K562 (cell line): Measurements from ENCODE around the gene TMCC1. TPM values are rescaled to one million over a fixed set of nuclear protein-coding genes. Genes with fewer than 3 reads are reported as not detected.

Experiments
- ATAC-seq: fragments of 200-7000 bp; cut with Tn5 transposase; 3 replicates; pipeline ENCODE4 v1.9.1; 2020; ENCODE audit warnings: moderate library complexity
- BruUV-seq: library from RNA; stranded (reverse); fragments of 400-500 nt; replicated peaks from 2 replicates; lab custom pipeline; 2021; lab: Mats Ljungman, UMichigan
- CTCF ChIA-PET: fragments of 300-600 bp; formaldehyde crosslinking; extraction: SDS; loops from one replicate; lab custom pipeline; 2021; ENCODE audit warnings: low intra/inter-chr PET ratio; lab: Yijun Ruan, JAX
- POLR2A ChIA-PET: fragments of 300-600, 350-650 bp; sonication (Branson Sonifier 250); formaldehyde crosslinking; extraction: SDS; loops from one replicate; lab custom pipeline; 2021; ENCODE audit warnings: antibody characterized with exemption, inconsistent platforms; lab: Yijun Ruan, JAX
- DNase-seq, 4 experiments: peaks; one replicate each; pipeline versions ENCODE4 v3.0.0 to v3.0.0-alpha.2; 2011 to 2018; ENCODE audit warnings: low spot score in 3 of 4, mixed read lengths in 3 of 4; ENCODE audit errors: extremely low read depth in 1 of 4
- FAIRE-seq: peaks from 2 replicates; lab custom pipeline; 2011; peaks lifted over from hg19 to GRCh38; lab: Jason Lieb, UNC
- H2AFZ ChIP-seq: 2 replicates; pipeline ENCODE4 v1.6.0; 2011; ENCODE audit warnings: low read depth, low read length, control low read depth, inconsistent platforms
- H3K27ac ChIP-seq: fragments of 200-600 bp; 3 replicates; pipeline ENCODE4 v1.8.0; 2011; ENCODE audit warnings: low read depth, mild to moderate bottlenecking, control low read depth, inconsistent platforms, low read length, moderate library complexity, mixed read lengths; ENCODE audit errors: extremely low read depth
- H3K27me3 ChIP-seq, 2 experiments: fragments of 300-600 bp in 1 of 2; 2 replicates in 1 of 2; 3 replicates in 1 of 2; pipeline versions ENCODE4 v1.6.0 to v1.8.0; 2011; ENCODE audit warnings: inconsistent platforms in 2 of 2, low read length in 2 of 2, mild to moderate bottlenecking in 1 of 2, mixed read lengths in 1 of 2, moderate library complexity in 1 of 2; ENCODE audit not compliant: control insufficient read depth in 2 of 2, insufficient read depth in 2 of 2
- H3K36me3 ChIP-seq: fragments of 300-600 bp; 3 replicates; pipeline ENCODE4 v1.8.0; 2011; ENCODE audit warnings: mild to moderate bottlenecking, low read length, inconsistent platforms; ENCODE audit not compliant: control insufficient read depth, insufficient read depth
- H3K4me1 ChIP-seq, 2 experiments: fragments of 200-600 bp in 1 of 2; replicated peaks in 1 of 2; 2 replicates in 1 of 2; 3 replicates in 1 of 2; pipeline versions ENCODE4 v1.5.1 to v1.8.0; 2011; ENCODE audit warnings: inconsistent platforms in 2 of 2, low read length in 2 of 2, mild to moderate bottlenecking in 1 of 2, mixed read lengths in 1 of 2, moderate library complexity in 1 of 2; ENCODE audit not compliant: control insufficient read depth in 2 of 2, insufficient read depth in 2 of 2
- H3K4me2 ChIP-seq: 2 replicates; pipeline ENCODE4 v1.6.1; 2011; ENCODE audit warnings: low read length, control low read depth, inconsistent platforms, mixed read lengths; ENCODE audit not compliant: insufficient read depth
- H3K4me3 ChIP-seq: fragments of 200-600 bp; sonication (generic), shearing (Covaris generic); 2 replicates; pipeline ENCODE4 v1.5.1; 2016; ENCODE audit warnings: control low read depth, inconsistent platforms
- H3K79me2 ChIP-seq: fragments of 200-600 bp; 3 replicates; pipeline ENCODE4 v1.8.0; 2011; ENCODE audit warnings: low read length, inconsistent platforms; ENCODE audit not compliant: control insufficient read depth, insufficient read depth
- H3K9ac ChIP-seq, 2 experiments: 2 replicates each; pipeline versions ENCODE4 v1.6.0 to v1.6.1; 2011; ENCODE audit warnings: low read depth in 2 of 2, low read length in 2 of 2, control low read depth in 1 of 2, inconsistent platforms in 1 of 2, mild to moderate bottlenecking in 1 of 2, mixed read lengths in 1 of 2; ENCODE audit not compliant: insufficient read depth in 1 of 2
- H3K9me1 ChIP-seq: one replicate; pipeline ENCODE4 v1.6.0; 2011; ENCODE audit warnings: inconsistent platforms, mild to moderate bottlenecking, low read length, moderate library complexity; ENCODE audit not compliant: control insufficient read depth, insufficient read depth
- H3K9me3 ChIP-seq: replicated peaks from 2 replicates; pipeline ENCODE4 v1.5.1; 2011; ENCODE audit warnings: low read depth, low read length, inconsistent platforms; ENCODE audit not compliant: control insufficient read depth, insufficient read depth
- H4K20me1 ChIP-seq: replicated peaks from 2 replicates; pipeline ENCODE4 v1.6.1; 2011; ENCODE audit warnings: low read length, inconsistent platforms, mixed read lengths; ENCODE audit not compliant: control insufficient read depth, insufficient read depth
- HNRNPH1 ChIP-seq: fragments of 200-400 bp; formaldehyde crosslinking; optimal IDR thresholded peaks from 2 replicates; pipeline ENCODE3; 2017; ENCODE audit warnings: low read depth, mild to moderate bottlenecking, low read length, moderate library complexity
- NBN ChIP-seq: fragments of 450-650 bp; IDR thresholded peaks from 2 replicates; pipeline ENCODE4 v1.6.1; 2016; ENCODE audit warnings: low read depth, mild to moderate bottlenecking
- SPI1 ChIP-seq: IDR thresholded peaks from 2 replicates; pipeline ENCODE4 v1.6.1; 2011; ENCODE audit warnings: low read depth, low read length, control low read depth, borderline replicate concordance
- TAF7 ChIP-seq: fragments of 450-650 bp; IDR thresholded peaks from 2 replicates; pipeline ENCODE4 v1.6.1; 2016; ENCODE audit warnings: missing genetic modification characterization, missing compliant biosample characterization
- WGBS: fragments of 100-300 bp; shearing (Covaris generic); methylation state at CpG from one replicate; pipeline ENCODE4 v1.1.6; 2016; ENCODE audit warnings: low coverage, mixed read lengths; ENCODE audit not compliant: insufficient coverage; ENCODE audit errors: missing lambda C conversion rate; 5-methylcytosine and 5-hydroxymethylcytosine counted together
- in situ Hi-C: fragments of 300-500 bp; cut with MboI; formaldehyde crosslinking; loops from 4 replicates; pipeline ENCODE4 v1.15.0; 2018; ENCODE audit warnings: inconsistent platforms, mixed read lengths
- intact Hi-C: fragments of 100-400 bp; cut with micrococcal nuclease; formaldehyde crosslinking; loops from 2 replicates; pipeline ENCODE4 v1.14.2; 2022
- polyA plus RNA-seq, 8 experiments: library from polyadenylated mRNA; depleted of rRNA in 4 of 8; stranded (reverse) in 5 of 8; unstranded in 3 of 8; fragments of >200 nt; fragmentation: Nextera tagmentation in 2 of 8; fragmentation: Illumina TruSeq in 1 of 8; extraction: Ambion mirVana in 2 of 8; extraction: Trizol in 1 of 8; gene quantifications; 2 replicates each; pipeline versions ENCODE4 v1.2.1 to v1.2.3, GENCODE V29; 2011 to 2014; ENCODE audit warnings: inconsistent platforms in 1 of 8, missing spikeins in 1 of 8
- total RNA-seq, 7 experiments: library from RNA; depleted of rRNA in 6 of 7; stranded (reverse); fragments of >200 nt in 6 of 7; fragmentation: Illumina TruSeq in 2 of 7; extraction: Trizol in 2 of 7; gene quantifications; 2 replicates each; pipeline versions ENCODE4 v1.2.1 to v1.2.3, GENCODE V29; 2011 to 2021; ENCODE audit warnings: low replicate concordance in 1 of 7
- TF ChIP-seq, protein P1 (sequence below): fragments of 450-650 bp; IDR thresholded peaks from 2 replicates; pipeline ENCODE4 v1.6.1; 2018; ENCODE audit warnings: mild to moderate bottlenecking, low read depth; ENCODE audit not compliant: partially characterized antibody

The TMCC1 gene
- total and polyA plus RNA-seq, 9 of the 15 experiments (the other 6 are each of a cell fraction or from before 2014, with no cell fraction given): 0.89 to 8.7 (median 4.0) TPM

DNA sequence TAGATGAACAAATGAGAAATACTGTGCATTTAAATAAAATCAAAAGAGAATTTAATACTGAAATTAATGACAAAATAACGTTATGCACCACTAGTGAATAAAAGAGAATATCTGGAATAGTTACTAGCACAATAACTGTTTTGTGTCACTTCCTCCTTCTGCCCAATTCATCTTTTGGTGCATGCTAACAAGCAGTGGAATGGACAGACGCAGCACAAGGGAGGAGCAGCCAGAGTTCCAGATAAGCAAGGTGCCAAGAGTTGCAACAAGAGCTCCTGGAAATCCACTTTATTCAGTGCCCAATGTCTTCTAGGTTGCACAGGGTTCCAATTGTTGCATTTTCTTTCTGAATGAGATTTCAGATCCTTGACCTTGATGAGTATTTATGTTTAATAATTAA is 220.5 kb downstream of the TMCC1 start:
- Histone ChIP-seq H3K27ac (no peak overlapping the region), H2AFZ (no peak overlapping the region), H4K20me1 (no peaks in the 10 kb centered on the region), H3K4me2 (no peak overlapping the region), H3K9me1 (no peaks in the 10 kb centered on the region), H3K9ac (no peak overlapping the region), H3K4me3 (no peak overlapping the region), H3K27me3 (no peaks in the 10 kb centered on the region), H3K36me3 (no peaks in the 10 kb centered on the region), H3K79me2 (no peaks in the 10 kb centered on the region), H3K9me3 (no peaks in the 10 kb centered on the region), H3K4me1 (no peaks in the 10 kb centered on the region; a peak in 1 of 5 replicates)
- DNase-seq (peak in 1 of 4 experiments; percentile 13), FAIRE-seq (no peak), ATAC-seq (no peak)
- in situ Hi-C loops (no loop called here), intact Hi-C loops (no loop called here)
- WGBS: 4% methylated on average over 2 of the region's 2 CpGs
- TF ChIP-seq NBN (no peak), SPI1 (peak; percentile 53; the same call in 1 of the 2 replicates)
- ChIA-PET CTCF (no interaction called here), POLR2A (interaction anchor here (0.6 to 0.9 kb wide), 4 partner anchors 8 to 344 kb away, joined by 3 read pairs; no protein-coding TSS in a partner anchor)
- no TSS peak for BruUV-seq

DNA sequence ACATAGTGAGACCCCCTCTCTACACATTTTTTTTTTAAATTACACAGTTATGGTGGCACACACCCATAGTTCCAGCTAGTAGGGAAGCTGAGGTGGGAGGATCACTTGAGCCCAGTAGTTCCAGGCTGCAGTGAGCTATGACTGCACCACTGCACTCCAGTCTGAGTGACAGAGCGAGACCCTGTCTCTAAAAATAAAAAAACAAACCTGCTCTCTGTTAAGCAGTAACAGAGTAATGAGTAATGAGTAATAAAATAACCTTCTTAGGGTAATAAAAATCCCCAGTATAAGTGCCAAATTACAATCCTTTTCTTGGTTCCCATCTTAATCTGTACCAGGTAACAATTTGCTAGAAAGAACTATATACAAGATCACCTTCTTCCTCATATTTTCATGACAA is 221.1 kb downstream of the TMCC1 start:
- BruUV-seq: no TSS peak
- Histone ChIP-seq H3K4me1 (no peaks in the 10 kb centered on the region; a peak in 1 of 5 replicates), H3K79me2 (no peaks in the 10 kb centered on the region), H3K36me3 (no peaks in the 10 kb centered on the region), H3K9me1 (no peaks in the 10 kb centered on the region), H3K4me2 (no peak overlapping the region), H3K27me3 (no peaks in the 10 kb centered on the region), H3K27ac (no peak overlapping the region), H3K9me3 (no peaks in the 10 kb centered on the region), H3K4me3 (no peak overlapping the region), H2AFZ (no peak overlapping the region), H3K9ac (no peak overlapping the region), H4K20me1 (no peaks in the 10 kb centered on the region)
- ChIA-PET CTCF (no interaction called here), POLR2A (interaction anchor here (0.6 to 0.8 kb wide), 3 partner anchors 9 to 344 kb away, joined by 3 read pairs; no protein-coding TSS in a partner anchor)
- 70% methylated on average over 1 of the region's 1 CpG for WGBS
- intact Hi-C loops (no loop called here), in situ Hi-C loops (no loop called here)
- DNase-seq (no peak), ATAC-seq (no peak), FAIRE-seq (no peak)
- TF ChIP-seq, protein P1, sequence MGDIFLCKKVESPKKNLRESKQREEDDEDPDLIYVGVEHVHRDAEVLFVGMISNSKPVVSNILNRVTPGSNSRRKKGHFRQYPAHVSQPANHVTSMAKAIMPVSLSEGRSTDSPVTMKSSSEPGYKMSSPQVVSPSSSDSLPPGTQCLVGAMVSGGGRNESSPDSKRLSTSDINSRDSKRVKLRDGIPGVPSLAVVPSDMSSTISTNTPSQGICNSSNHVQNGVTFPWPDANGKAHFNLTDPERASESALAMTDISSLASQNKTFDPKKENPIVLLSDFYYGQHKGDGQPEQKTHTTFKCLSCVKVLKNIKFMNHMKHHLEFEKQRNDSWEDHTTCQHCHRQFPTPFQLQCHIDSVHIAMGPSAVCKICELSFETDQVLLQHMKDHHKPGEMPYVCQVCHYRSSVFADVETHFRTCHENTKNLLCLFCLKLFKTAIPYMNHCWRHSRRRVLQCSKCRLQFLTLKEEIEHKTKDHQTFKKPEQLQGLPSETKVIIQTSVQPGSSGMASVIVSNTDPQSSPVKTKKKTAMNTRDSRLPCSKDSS: no peak
- TF ChIP-seq TAF7 (tag): no peak
- TF ChIP-seq HNRNPH1: no peak
